Activated CD4-positive, alpha-beta T cell treated with anti-CD3 and anti-CD28 coated beads for 36 hours (primary cell): Measurements from ENCODE around the gene ORC1. TPM values are rescaled to one million over a fixed set of nuclear protein-coding genes. Genes with fewer than 3 reads are reported as not detected.

Source experiments
- total RNA-seq, 2 experiments: library from RNA; stranded (reverse); gene quantifications; one replicate each; pipeline ENCODE4 v1.2.3, GENCODE V29; 2021

Gene ORC1
- total RNA-seq, 2 experiments from 2014 or later, result 51.0 to 57.9 TPM

Other genes starting within 250 kb of the ORC1 start
- gene CC2D1B, start 38.2 kb downstream of the ORC1 start, total RNA-seq, result 10 to 100 TPM; 22.6 to 25.3 TPM
- gene PRPF38A, start 179 bp upstream of the ORC1 start, total RNA-seq, result 100 to 1,000 TPM in 1 of 2 experiments, 10 to 100 TPM in 1; 88.9 to 103 TPM
- 10 to 100 TPM; 61.6 to 71.7 TPM for gene TUT4, start 148.7 kb upstream of the ORC1 start, total RNA-seq
- gene GPX7, start 197.9 kb upstream of the ORC1 start, total RNA-seq, result 10 to 100 TPM; 19.0 to 23.1 TPM
- gene SHISAL2A, start 228.7 kb upstream of the ORC1 start, total RNA-seq, result 1 to 10 TPM; 8.1 to 9.8 TPM